ENCODE results near the gene DYNC1I1. TPM values are rescaled to one million over a fixed set of nuclear protein-coding genes. Genes with fewer than 3 reads are reported as not detected.
A peak's percentile ranks its signal among the peaks of the same experiment; 100 is the strongest.

DYNC1I1 gene
- polyA plus RNA-seq, 1 of the 3 experiments (the other 2 are of a cell fraction) = 0.05 TPM

- no peak overlapping the region for H3K4me2 ChIP-seq
- H3K4me1 ChIP-seq (ENCODE audit: control insufficient read depth in 1 of 2, insufficient read depth in 2 of 2, low read depth in 1 of 2, low read length in 1 of 2) = no peaks in the 10 kb centered on the region
- no peak overlapping the region for H3K27ac ChIP-seq (ENCODE audit: low read depth in 2 of 2, low read length in 1 of 2)
- no peak overlapping the region for H3K9ac ChIP-seq
- TF ChIP-seq TEAD4 (IDR thresholded peaks at IDR 0.05; ENCODE audit: borderline replicate concordance, insufficient read depth) = no peak
- TF ChIP-seq CTCF (IDR thresholded peaks at IDR 0.05) = peak; percentile 44; the same call in 1 of the 2 replicates
- no peaks in the 10 kb centered on the region for H4K20me1 ChIP-seq (ENCODE audit: insufficient read depth)
- 57% methylated on average over 2 of the region's 2 CpGs for WGBS (ENCODE audit: low lambda C conversion rate)
- H3K36me3 ChIP-seq (replicated peaks in 1 of 2; ENCODE audit: control insufficient read depth in 1 of 2, insufficient read depth in 2 of 2, low read length in 1 of 2) = no peaks in the 10 kb centered on the region
- no peaks in the 10 kb centered on the region for H3K9me3 ChIP-seq
- no peaks in the 10 kb centered on the region for H3F3A ChIP-seq (replicated peaks; ENCODE audit: insufficient read depth)
- POLR2A ChIA-PET = no interaction called here
- H3K79me2 ChIP-seq (ENCODE audit: insufficient read depth) = no peaks in the 10 kb centered on the region
- DNase-seq = no peak
- H3K27me3 ChIP-seq (ENCODE audit: insufficient read depth) = no peaks in the 10 kb centered on the region
- CTCF ChIA-PET = interaction anchor here (0.7 to 8.4 kb wide), 12 partner anchors 8 to 1144 kb away, joined by 3 to 191 read pairs (median 4); partner anchors contain the start of gene DLX5
- H2AFZ ChIP-seq (ENCODE audit: low read depth) = no peak overlapping the region
- no peak overlapping the region for H3K4me3 ChIP-seq (ENCODE audit: low read depth in 2 of 2, low read length in 1 of 2)
- H3K9me2 ChIP-seq = no peaks in the 10 kb centered on the region
Observed at GRCh38 chr7:95919556-95919955, 147.2 kb downstream of the DYNC1I1 start.

- Histone ChIP-seq H2AFZ (ENCODE audit: low read depth) (no peak overlapping the region), H3K4me2 (no peak overlapping the region)
Observed at GRCh38 chr7:95921543-95921942, 149.2 kb downstream of the DYNC1I1 start.

More at GRCh38 chr7:95921543-95921942, 149.2 kb downstream of the DYNC1I1 start:
- Histone ChIP-seq H4K20me1 (ENCODE audit: insufficient read depth) (no peaks in the 10 kb centered on the region), H3K9me2 (no peaks in the 10 kb centered on the region), H3K4me3 (ENCODE audit: low read depth in 2 of 2, low read length in 1 of 2) (no peak overlapping the region), H3K27me3 (ENCODE audit: insufficient read depth) (no peaks in the 10 kb centered on the region), H3K36me3 (replicated peaks in 1 of 2; ENCODE audit: control insufficient read depth in 1 of 2, insufficient read depth in 2 of 2, low read length in 1 of 2) (no peaks in the 10 kb centered on the region), H3K27ac (ENCODE audit: low read depth in 2 of 2, low read length in 1 of 2) (no peak overlapping the region), H3K9ac (no peak overlapping the region), H3K79me2 (ENCODE audit: insufficient read depth) (no peaks in the 10 kb centered on the region), H3F3A (replicated peaks; ENCODE audit: insufficient read depth) (no peaks in the 10 kb centered on the region), H3K9me3 (no peaks in the 10 kb centered on the region), H3K4me1 (ENCODE audit: control insufficient read depth in 1 of 2, insufficient read depth in 2 of 2, low read depth in 1 of 2, low read length in 1 of 2) (no peaks in the 10 kb centered on the region; a peak in 1 of 4 replicates)
- 36% methylated on average over 3 of the region's 3 CpGs for whole genome bisulfite sequencing (ENCODE audit: low lambda C conversion rate)
- CTCF ChIA-PET = interaction anchor here (0.6 to 2.3 kb wide), 6 partner anchors 7 to 1383 kb away, joined by 3 to 10 read pairs (median 4); no protein-coding TSS in a partner anchor
- no peak for DNase-seq
- POLR2A ChIA-PET = no interaction called here
- TF ChIP-seq ELF1 (IDR thresholded peaks at IDR 0.05) (no peak), RCOR1 (IDR thresholded peaks at IDR 0.05; ENCODE audit: low read length) (no peak), SIN3A (IDR thresholded peaks at IDR 0.05; ENCODE audit: borderline replicate concordance, low read depth, low read length) (no peak), REST (IDR thresholded peaks at IDR 0.05; ENCODE audit: low read depth, low read length) (no peak), SMC3 (IDR thresholded peaks at IDR 0.05; ENCODE audit: low read depth, low read length) (no peak), EZH2phosphoT487 (IDR thresholded peaks at IDR 0.05; ENCODE audit: borderline replicate concordance, low read depth) (no peak), FOXJ3 (CRISPR knock-in tag; IDR thresholded peaks at IDR 0.05) (no peak)
